Activated naive CD4-positive, alpha-beta T cell treated with anti-CD3 and anti-CD28 coated beads, Interleukin-2, amount 10 ng/mL, durations not matched to agents 7 days and 5 days (primary cell): ENCODE results near the gene ZNF598.

Experiments
- CTCF ChIA-PET: fragments of 350-600 bp; sonication (Branson Sonifier 250); formaldehyde crosslinking; loops from one replicate; lab custom pipeline; 2021; ENCODE audit warnings: antibody characterized with exemption; lab: Charles Lee
- DNase-seq: peaks from one replicate; pipeline ENCODE4 v3.0.0-alpha.2; 2020
- H3K27ac Mint-ChIP-seq: one replicate; pipeline ENCODE4 v1.8.0; 2021; ENCODE audit warnings: mild to moderate bottlenecking, moderate library complexity, mixed read lengths
- H3K27me3 Mint-ChIP-seq: one replicate; pipeline ENCODE4 v1.8.0; 2021; ENCODE audit warnings: mild to moderate bottlenecking, mixed read lengths
- H3K36me3 Mint-ChIP-seq: one replicate; pipeline ENCODE4 v1.8.0; 2021; ENCODE audit warnings: mixed read lengths
- H3K4me1 Mint-ChIP-seq: one replicate; pipeline ENCODE4 v1.8.0; 2021; ENCODE audit warnings: mixed read lengths
- H3K4me3 Mint-ChIP-seq: one replicate; pipeline ENCODE4 v1.8.0; 2021; ENCODE audit warnings: mild to moderate bottlenecking, moderate library complexity, mixed read lengths
- H3K9me3 Mint-ChIP-seq: one replicate; pipeline ENCODE4 v1.8.0; 2021; ENCODE audit warnings: mixed read lengths

The ZNF598 gene

GRCh38 chr16:1980030-1980769, 29.4 kb downstream of the ZNF598 start:
- CTCF ChIA-PET: no interaction called here
- peaks cover 14% of the 10 kb centered on the region for H3K4me1 Mint-ChIP-seq
- peaks cover 11% of the 10 kb centered on the region for H3K36me3 Mint-ChIP-seq
- no peak overlapping the region for H3K27ac Mint-ChIP-seq
- H3K4me3 Mint-ChIP-seq: no peak overlapping the region
- H3K27me3 Mint-ChIP-seq: peaks cover 62% of the 10 kb centered on the region
- DNase-seq: no peak
- no peaks in the 10 kb centered on the region for H3K9me3 Mint-ChIP-seq

GRCh38 chr16:1979271-1980029, 30.2 kb downstream of the ZNF598 start:
- Mint-ChIP-seq H3K27me3 (peaks cover 59% of the 10 kb centered on the region), H3K4me1 (peaks cover 9% of the 10 kb centered on the region), H3K36me3 (peaks cover 14% of the 10 kb centered on the region), H3K27ac (no peak overlapping the region), H3K4me3 (no peak overlapping the region), H3K9me3 (no peaks in the 10 kb centered on the region)
- no peak for DNase-seq
- CTCF ChIA-PET: no interaction called here

DNA sequence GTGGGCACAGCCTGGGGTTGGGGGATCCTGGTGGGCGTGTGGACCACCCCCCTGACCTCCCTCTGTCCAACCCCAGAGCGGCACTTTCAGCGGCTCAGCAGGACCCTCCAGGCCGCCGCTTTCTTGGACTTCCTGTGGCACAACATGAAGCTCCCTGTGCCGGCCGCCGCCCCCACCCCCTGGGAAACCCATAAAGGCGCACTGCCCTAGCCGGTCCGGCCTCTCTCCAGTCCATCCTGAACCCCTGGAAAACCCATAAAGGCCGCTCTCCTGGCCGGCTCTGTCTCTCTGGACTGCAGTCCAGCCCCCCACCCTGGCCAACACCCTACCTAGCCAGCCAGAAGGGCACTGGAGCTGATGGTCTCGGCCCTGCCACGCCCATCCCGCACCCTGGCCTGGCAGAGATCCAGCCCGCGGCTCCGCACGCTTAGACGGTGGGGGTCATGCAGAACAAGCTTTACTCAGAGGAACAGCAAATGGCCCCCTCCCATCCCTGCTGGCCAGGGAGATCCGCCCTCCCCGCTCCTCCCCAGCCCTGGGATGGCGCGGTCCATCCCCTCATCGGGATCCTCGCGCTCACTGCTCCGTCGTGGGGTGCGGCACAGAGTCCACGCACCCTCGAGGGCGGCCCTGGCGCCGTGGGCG, 31.0 kb downstream of the ZNF598 start:
- Mint-ChIP-seq H3K9me3 (no peaks in the 10 kb centered on the region), H3K27ac (no peak overlapping the region), H3K4me3 (no peak overlapping the region), H3K36me3 (peaks cover 14% of the 10 kb centered on the region), H3K27me3 (peaks cover 51% of the 10 kb centered on the region), H3K4me1 (peaks cover 14% of the 10 kb centered on the region)
- CTCF ChIA-PET: no interaction called here
- no peak for DNase-seq

- CTCF ChIA-PET: no interaction called here
- peaks cover 16% of the 10 kb centered on the region for H3K4me1 Mint-ChIP-seq
- peaks cover 44% of the 10 kb centered on the region for H3K27me3 Mint-ChIP-seq
- H3K27ac Mint-ChIP-seq: no peak overlapping the region
- DNase-seq: no peak
- no peak overlapping the region for H3K4me3 Mint-ChIP-seq
- no peaks in the 10 kb centered on the region for H3K9me3 Mint-ChIP-seq
- peaks cover 13% of the 10 kb centered on the region for H3K36me3 Mint-ChIP-seq
Observed at GRCh38 chr16:1977875-1978268, 31.7 kb downstream of the ZNF598 start.

- CTCF ChIA-PET: no interaction called here
- Mint-ChIP-seq H3K9me3 (no peaks in the 10 kb centered on the region), H3K36me3 (peaks cover 13% of the 10 kb centered on the region), H3K27me3 (peaks cover 37% of the 10 kb centered on the region), H3K27ac (no peak overlapping the region), H3K4me1 (peaks cover 19% of the 10 kb centered on the region), H3K4me3 (no peak overlapping the region)
- no peak for DNase-seq
Observed at GRCh38 chr16:1976951-1977874, 32.4 kb downstream of the ZNF598 start.

- DNase-seq: no peak
- Mint-ChIP-seq H3K9me3 (no peaks in the 10 kb centered on the region), H3K4me1 (peaks cover 26% of the 10 kb centered on the region), H3K27ac (no peak overlapping the region), H3K4me3 (no peak overlapping the region), H3K27me3 (peaks cover 27% of the 10 kb centered on the region), H3K36me3 (peaks cover 17% of the 10 kb centered on the region)
- CTCF ChIA-PET: no interaction called here
Observed at GRCh38 chr16:1976216-1976520, 33.5 kb downstream of the ZNF598 start.

DNA sequence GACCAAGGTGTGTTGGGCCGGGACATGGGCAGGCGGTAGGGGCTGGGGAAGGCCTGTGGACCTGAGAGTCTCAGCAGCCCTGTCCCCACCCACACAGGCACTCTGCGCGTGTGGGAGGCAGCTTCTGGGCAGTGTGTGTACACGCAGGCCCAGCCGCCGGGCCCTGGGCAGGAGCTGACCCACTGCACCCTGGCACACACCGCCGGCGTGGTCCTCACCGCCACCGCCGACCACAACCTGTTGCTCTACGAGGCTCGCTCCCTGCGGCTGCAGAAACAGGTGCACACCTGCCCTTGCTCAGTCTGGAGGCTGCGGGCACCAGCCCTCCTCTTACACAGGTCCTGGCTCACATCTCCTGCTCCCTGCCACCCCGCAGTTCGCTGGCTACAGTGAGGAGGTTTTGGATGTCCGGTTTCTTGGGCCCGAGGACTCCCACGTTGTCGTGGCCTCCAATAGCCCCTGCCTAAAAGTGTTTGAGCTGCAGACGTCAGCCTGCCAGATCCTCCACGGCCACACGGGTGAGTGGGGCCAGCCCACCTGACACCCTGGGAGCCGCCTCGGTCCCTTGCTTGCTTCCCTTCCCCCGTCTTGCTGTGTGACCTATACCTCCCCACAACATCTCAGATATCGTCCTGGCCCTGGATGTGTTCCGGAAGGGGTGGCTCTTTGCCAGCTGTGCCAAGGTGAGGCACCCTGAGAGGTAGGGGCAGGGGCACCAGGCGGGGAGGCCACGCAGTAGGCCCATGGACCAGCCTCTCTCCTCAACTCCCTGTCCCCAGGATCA, 34.0 kb downstream of the ZNF598 start:
- no peak overlapping the region for H3K4me3 Mint-ChIP-seq
- H3K9me3 Mint-ChIP-seq: no peaks in the 10 kb centered on the region
- DNase-seq: no peak
- CTCF ChIA-PET: no interaction called here
- no peak overlapping the region for H3K27ac Mint-ChIP-seq
- H3K4me1 Mint-ChIP-seq: peaks cover 32% of the 10 kb centered on the region
- peaks cover 21% of the 10 kb centered on the region for H3K27me3 Mint-ChIP-seq
- H3K36me3 Mint-ChIP-seq: peaks cover 17% of the 10 kb centered on the region

DNA sequence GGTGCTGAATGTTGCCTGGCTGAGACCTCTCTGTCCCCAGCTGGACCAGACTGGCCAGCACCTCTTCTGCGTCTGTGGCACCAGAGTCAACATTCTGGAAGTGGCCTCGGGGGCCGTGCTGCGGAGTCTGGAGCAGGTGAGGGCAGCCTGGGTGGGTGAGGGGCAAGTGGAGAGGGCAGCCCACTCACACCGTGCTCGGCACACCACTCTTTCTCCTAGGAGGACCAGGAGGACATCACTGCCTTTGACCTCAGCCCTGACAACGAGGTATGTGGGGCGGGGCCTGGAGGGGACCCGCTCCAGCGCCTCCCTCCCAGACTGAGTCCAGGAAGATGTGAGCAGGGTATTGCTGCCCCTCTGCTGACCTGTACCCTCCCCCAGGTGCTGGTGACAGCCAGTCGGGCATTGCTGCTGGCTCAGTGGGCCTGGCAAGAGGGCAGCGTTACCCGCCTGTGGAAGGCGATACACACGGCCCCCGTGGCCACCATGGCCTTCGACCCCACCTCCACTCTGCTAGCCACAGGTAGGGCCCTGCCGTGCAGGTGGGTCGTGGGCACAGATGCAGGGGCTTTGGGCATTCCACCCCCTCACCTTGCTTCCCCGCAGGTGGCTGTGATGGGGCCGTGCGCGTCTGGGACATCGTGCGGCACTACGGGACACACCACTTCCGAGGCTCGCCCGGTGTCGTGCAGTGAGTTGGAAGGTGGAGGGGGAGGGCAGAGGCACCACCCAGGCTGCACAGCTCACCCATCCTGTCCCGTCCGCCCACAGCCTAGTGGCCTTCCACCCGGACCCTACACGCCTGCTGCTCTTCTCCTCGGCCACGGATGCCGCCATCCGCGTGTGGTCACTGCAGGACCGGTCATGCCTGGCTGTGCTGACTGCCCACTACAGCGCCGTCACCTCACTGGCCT, 35.2 kb downstream of the ZNF598 start:
- peaks cover 17% of the 10 kb centered on the region for H3K36me3 Mint-ChIP-seq
- H3K27me3 Mint-ChIP-seq: peaks cover 9% of the 10 kb centered on the region
- no peak overlapping the region for H3K4me3 Mint-ChIP-seq
- DNase-seq: no peak
- CTCF ChIA-PET: no interaction called here
- no peak overlapping the region for H3K27ac Mint-ChIP-seq
- peaks cover 37% of the 10 kb centered on the region for H3K4me1 Mint-ChIP-seq
- no peaks in the 10 kb centered on the region for H3K9me3 Mint-ChIP-seq

- Mint-ChIP-seq H3K4me1 (peaks cover 37% of the 10 kb centered on the region), H3K36me3 (peaks cover 17% of the 10 kb centered on the region), H3K9me3 (no peaks in the 10 kb centered on the region), H3K4me3 (peak overlapping the region; percentile 38), H3K27ac (no peak overlapping the region), H3K27me3 (peaks cover 7% of the 10 kb centered on the region)
- no peak for DNase-seq
- CTCF ChIA-PET: no interaction called here
Observed at GRCh38 chr16:1973461-1974156, 36.0 kb downstream of the ZNF598 start.

DNA sequence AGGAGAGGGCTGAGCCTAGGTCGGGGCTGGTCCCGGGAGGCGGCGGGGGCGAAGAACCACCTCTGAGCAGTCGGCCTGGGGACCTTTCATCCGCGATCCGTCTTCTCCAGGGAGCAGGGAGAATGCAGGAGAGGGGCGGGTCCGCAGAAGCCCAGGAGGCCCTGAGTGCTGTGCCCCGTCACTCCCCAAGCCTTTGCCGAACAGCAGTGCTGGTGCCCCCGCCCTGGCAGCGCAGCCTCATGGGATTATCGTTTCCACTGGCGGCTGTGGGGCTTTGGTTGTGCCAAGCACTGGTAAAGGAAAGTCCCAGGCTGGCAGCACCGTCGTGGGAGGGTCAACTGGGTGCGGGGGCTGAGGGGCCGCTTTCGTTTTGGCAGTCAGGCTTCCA, 37.1 kb downstream of the ZNF598 start:
- CTCF ChIA-PET: interaction anchor here (1.4 kb wide), 1 partner anchor 12 kb away, joined by 5 read pairs; the partner anchor contains the start of gene GFER

GRCh38 chr16:1971796-1972489, 37.7 kb downstream of the ZNF598 start, which contains the start of gene TBL3:
TBL3 (plus strand) TSS chr16:1972053; CDS start chr16:1972165, 112 bp downstream.
- DNase-seq: peak; percentile 97
- peak within 1 kb of the TSS; percentile 100 for H3K27ac Mint-ChIP-seq
- CTCF ChIA-PET: interaction anchor here (1.0 to 1.4 kb wide), 3 partner anchors 11 to 13 kb away, joined by 3 to 5 read pairs (median 4); partner anchors contain the start of genes GFER and NDUFB10
- H3K27me3 Mint-ChIP-seq: no peaks in the 10 kb centered on the region
- H3K4me3 Mint-ChIP-seq: peak within 1 kb of the TSS; percentile 83
- peaks cover 41% of the 10 kb centered on the region for H3K4me1 Mint-ChIP-seq
- no peaks in the 10 kb centered on the region for H3K9me3 Mint-ChIP-seq
- peaks cover 14% of the 10 kb centered on the region for H3K36me3 Mint-ChIP-seq

More for the DNA sequence above, 37.1 kb downstream of the ZNF598 start:
- peaks cover 40% of the 10 kb centered on the region for H3K4me1 Mint-ChIP-seq
- no peaks in the 10 kb centered on the region for H3K9me3 Mint-ChIP-seq
- peaks cover 15% of the 10 kb centered on the region for H3K36me3 Mint-ChIP-seq
- peak; percentile 45 for DNase-seq
- H3K27me3 Mint-ChIP-seq: peaks cover 2% of the 10 kb centered on the region
- peak overlapping the region; percentile 83 for H3K4me3 Mint-ChIP-seq
- H3K27ac Mint-ChIP-seq: peak overlapping the region; percentile 100
